NCI-H1436 (cell line): ENCODE data around the gene KREMEN1.

Source experiments
- DNase-seq: peaks from one replicate; lab custom pipeline; 2025; lab: John Stamatoyannopoulos, UW

KREMEN1 gene

DNA sequence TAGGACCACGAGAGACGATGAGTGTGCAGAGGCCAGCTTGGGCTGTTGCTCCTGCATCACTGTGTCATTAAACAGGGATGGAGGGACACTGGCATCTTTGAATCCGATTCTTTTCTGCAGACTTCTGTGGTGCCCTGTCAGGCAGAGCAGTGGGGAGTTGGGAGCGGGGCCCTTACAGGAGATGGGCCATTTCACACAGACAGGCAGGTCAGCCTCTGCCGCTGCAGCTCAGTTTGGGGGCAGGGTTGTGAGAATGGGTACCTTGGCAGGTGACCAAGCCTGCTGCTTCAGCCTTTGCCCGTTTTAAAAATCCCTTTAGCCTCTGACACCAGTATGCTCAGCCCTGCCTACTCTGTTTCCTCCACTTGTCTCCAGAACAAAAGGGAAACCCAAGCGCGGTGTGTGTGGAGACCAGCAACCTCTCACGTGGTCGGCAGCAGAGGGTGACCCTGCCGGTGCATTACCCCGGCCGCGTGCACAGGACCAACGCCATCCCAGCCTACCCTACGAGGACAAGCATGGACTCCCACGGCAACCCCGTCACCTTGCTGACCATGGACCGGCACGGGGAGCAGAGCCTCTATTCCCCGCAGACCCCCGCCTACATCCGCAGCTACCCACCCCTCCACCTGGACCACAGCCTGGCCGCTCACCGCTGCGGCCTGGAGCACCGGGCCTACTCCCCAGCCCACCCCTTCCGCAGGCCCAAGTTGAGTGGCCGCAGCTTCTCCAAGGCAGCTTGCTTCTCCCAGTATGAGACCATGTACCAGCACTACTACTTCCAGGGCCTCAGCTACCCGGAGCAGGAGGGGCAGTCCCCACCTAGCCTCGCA lies 23.8 kb upstream of the KREMEN1 start:
- DNase-seq = no peak

DNA sequence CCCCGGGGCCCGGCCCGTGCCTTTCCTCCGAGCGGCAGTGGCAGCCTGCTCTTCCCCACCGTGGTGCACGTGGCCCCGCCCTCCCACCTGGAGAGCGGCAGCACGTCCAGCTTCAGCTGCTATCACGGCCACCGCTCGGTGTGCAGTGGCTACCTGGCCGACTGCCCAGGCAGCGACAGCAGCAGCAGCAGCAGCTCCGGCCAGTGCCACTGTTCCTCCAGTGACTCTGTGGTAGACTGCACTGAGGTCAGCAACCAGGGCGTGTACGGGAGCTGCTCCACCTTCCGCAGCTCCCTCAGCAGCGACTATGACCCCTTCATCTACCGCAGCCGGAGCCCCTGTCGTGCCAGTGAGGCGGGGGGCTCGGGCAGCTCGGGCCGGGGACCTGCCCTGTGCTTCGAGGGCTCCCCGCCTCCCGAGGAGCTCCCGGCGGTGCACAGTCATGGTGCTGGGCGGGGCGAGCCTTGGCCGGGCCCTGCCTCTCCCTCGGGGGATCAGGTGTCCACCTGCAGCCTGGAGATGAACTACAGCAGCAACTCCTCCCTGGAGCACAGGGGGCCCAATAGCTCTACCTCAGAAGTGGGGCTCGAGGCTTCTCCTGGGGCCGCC lies 23.1 kb upstream of the KREMEN1 start:
- no peak for DNase-seq

DNA sequence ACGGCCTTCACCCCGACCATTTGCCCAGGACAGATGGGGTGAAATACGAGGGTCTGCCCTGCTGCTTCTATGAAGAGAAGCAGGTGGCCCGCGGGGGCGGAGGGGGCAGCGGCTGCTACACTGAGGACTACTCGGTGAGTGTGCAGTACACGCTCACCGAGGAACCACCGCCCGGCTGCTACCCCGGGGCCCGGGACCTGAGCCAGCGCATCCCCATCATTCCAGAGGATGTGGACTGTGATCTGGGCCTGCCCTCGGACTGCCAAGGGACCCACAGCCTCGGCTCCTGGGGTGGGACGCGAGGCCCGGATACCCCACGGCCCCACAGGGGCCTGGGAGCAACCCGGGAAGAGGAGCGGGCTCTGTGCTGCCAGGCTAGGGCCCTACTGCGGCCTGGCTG lies 22.4 kb upstream of the KREMEN1 start:
- no peak for DNase-seq

DNA sequence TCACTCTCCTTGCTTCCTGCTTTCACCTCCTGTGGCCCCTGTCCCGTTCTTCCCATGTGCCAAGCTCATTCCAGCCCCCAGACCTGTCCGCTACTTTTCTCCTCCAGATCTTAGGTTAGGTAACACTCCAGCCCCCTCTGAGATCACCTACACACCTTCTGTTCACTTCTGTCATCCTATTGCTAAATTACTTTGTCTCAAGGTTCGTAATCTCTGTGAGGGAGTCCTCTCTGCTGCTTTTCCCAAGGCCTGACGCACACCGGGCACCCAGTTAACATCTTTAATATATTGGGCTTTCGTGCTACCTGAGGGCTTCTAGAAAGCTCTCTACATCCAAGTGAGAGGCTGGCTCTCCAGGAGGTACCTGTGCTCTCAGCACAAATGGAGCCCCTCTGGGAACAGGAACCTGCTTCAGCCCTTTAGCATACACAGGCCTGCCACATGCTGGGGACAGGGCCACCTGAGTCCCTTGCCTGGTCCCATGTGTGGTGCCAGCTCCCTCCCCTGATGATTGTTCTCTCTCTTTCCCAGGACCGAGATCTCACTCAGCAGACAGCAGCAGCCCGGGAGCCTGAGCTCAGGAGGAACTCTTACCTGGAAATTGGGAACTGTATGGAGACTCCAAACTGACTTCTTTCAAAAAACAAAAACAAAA lies 19.7 kb upstream of the KREMEN1 start:
- DNase-seq = no peak

DNA sequence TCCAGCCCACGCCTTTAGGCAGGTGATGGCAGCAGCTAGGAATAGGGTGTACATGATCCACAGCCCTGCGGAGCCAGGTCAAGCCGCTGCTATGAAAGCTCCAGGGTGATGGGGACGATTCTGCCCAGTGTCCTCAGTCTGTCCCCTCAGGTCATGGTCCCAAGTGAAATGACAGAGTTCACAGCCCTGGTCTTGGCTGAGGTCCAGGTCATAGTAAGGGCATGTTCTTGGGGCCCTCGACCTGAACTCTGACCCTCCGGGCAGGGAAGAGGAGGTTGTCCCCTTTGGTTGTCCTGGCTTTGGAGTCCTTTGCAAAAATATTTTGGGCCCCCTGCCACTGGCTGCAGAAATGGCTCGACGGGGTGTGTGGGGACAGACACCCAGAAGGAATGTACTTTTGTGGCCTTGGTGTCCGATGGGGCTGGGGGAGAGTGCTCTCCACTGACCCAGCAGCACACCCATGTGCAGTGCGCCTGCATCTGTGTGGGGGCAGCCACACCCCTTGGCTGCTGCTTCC lies 18.5 kb upstream of the KREMEN1 start:
- no peak for DNase-seq

DNA sequence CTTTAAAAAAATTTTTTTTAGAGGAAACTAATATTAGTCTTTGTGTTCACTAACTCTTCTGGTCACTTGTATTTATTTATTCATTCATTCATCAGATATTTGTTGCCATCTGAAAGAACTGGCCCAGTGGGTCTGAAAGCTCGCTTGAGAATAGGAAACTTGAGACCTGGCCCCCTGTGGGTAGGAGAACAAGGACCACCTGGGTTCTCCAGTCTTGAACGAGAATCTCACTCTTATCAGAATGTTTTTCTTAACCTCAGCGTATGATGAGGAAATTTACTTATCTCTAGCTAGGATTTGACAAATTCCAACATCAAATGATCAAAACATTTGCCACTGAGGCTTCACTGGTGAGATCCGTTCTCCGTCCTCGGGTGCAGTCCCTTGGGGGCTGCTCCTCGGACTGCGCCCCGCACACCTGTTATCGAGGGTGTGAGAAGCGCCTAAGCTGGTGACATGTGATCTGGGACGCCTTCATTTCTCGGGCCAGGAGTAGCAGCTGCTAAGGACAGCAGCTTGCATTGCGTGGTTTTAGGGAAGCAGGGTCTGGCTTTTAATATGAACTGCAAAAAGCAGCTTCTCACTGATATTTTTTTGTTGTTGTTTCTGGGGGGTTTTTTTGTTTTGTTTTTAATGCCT lies 17.5 kb upstream of the KREMEN1 start:
- no peak for DNase-seq

DNA sequence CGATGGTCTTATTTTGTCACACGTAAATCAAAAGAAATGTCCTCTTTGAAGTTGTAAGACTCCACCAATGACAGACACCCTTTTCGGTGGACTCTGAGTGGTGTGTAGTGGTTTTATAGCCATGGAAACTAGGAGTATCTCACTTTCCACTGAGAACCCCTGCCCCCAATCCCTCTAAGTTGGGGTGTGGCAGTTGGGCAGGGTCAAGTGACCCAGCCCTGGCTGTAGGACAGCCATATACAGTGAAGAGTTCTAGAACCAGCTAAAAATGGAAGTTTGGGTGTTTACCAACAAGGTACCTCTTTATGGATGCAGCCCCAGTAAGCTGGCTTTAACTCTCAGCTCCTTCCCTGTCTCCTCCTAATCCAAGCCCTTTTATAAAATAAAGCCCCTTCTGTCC lies 16.4 kb upstream of the KREMEN1 start:
- no peak for DNase-seq

DNA sequence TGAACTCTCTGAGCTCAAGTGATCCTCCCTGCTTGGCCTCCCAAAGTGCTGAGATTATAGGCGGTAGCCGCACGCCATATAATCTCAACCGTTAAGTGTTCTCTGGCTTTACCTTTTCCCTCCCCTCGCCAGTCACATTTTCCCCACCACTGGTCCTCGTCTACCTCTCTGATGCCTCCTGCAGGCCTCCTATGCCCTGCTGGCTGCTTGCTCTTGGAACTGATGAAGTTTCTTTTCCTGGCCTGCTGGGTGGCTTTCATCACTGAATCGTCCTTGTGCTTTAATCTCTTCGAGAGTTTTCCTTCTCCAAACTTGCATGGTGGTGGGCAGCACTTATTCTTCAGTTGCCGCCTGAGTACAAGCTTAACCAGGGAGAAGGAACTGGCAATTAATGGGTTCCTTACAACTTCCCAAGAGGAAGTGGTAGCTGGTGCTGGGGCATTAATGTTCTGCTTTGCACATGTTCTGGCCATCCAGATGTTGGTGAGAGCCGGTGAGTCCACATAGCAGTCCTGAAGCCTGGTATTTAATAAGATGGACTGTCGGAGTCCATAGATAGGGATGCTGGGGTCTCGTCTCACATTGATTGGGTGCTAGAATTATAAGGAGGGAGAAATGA lies 12.5 kb upstream of the KREMEN1 start:
- DNase-seq = no peak

DNA sequence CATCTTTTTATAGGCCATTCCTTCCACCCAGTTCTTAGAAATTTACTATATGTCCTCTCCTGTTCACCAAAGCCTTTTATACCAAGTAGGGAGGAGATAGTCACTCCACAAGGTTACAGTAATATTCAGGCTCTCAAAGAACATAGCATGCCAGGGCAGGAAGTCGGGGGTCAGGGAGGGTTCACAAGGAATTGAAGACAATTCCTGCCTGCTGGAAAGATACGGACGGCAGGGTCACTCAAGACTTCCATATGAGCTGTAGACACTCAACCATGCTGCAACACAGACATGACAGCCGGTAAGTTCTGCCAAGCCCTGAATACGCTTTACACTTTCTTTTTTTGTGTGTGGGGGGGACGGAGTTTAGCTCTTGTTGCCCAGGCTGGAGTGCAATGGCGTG lies 11.9 kb upstream of the KREMEN1 start:
- DNase-seq = no peak

DNA sequence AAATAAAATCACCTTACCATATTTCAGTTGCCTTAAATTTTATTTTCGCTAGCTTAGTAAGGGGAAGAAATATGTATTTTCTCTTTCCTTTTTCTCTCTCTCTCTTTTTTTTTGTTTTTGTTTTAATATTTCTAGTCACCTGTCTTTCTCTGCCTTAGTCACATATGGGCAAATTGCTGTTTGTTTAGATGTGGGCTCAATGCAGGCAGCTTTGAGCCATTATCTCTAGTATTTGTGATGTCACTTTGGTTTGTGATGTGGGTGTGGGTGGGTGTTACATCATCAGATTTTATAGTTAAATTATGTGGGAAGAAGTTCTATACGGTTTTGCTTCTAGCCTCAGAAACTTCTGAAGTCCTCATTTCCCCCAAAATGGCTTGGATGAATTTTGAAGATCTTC lies 11.1 kb upstream of the KREMEN1 start, which contains the start of gene C22orf31:
C22orf31 (minus strand) TSS at position 59 of the 400 bp plus-strand sequence; CDS start at position 20, 39 bp downstream.
- DNase-seq = no peak

DNA sequence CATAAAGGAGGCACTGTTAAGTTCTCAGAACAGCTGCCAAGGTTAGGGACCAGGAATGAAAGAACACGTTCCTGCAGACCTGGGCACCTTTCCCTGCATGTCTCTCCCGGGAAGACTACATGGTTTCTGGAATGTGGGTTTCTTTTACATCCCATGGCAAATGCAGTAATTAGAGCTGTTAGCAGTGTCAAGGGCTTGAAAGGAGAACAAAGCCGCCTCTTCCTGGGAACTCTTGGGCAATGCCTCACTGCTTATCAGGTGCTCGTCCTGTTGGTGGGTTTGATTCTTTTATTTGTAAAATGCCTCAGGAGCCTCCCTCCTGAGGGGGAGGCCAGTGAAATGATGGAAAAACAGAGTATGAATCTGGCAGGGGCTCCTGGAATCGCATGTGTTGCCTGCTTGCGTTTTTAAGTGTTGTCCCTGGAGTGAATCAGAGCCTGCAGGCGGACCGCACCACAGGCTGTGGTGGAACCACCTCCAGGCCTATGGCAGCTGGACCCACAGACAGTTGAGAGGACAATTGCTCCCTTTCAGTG lies 10.5 kb upstream of the KREMEN1 start:
- DNase-seq = no peak

DNA sequence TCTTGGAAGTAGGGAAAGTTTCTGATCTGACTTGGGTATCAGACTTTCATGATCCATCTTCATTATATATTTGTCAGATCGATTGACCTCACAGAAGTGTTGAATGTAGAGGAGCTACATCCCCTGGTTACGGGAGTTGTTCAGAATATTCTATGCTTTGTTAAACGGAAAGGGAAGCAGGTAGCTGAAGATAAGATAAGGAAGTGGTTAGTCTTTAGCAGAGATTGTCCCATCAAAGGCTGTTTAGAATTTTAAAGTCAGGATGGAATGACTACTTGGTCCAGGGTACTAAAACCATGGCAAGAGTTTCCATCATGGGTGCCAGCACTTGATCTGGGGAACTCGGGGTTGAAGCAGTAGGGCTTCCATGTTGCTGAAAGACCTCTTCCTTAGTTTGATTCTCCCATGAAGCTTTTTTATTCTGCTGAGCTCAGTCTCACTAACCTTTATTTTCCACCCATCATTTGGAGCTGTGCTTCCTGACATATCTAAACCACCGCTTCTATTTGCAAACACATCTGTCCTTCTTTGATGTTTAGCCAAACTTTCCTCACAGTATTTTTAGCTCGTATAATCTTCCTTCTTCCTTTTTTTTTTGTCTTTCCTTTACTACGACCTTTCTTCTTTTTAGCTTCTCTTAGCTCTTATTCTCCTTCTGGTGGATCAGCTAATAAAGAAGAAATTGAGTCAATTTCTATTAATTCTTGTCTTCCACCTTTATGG lies 7.2 kb upstream of the KREMEN1 start:
- no peak for DNase-seq

DNA sequence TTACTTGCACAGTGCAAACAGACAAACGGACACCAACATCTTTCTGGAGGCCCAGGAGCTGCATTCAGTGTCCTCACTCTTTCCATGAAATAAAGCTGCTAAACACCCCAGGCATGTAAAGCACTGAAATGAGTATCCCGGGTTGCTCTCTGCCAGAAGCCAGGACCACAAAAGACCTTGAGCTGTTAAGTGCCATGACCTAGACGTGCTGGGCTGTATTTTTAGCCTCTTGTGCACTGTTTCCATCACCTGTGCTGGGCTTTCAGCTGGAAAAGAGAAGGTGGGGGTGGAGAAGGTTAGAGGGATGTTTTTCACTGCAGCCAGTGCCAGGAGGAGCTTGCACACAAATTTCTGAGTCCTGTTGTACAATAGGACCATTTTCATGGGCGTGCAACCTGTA lies 3.4 kb upstream of the KREMEN1 start:
- DNase-seq = no peak

DNA sequence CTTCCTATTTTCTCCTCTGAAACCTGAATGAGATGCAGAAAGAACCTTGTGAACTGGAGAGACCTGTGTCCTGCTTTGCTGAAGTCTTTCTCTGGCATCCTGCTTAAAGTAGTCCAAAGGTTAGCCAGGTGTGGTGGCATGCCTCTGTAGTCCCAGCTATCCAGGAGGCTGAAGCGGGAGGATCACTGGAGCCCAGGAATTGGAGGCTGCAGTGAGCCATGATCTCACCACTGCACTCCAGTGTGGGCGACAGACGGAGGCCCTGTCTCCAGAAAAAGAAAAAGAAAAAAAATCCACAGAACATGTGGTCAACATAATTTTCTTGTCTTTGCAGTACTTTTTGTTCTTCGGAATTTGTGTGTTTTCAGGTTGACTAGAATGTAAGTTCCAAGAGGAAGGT lies 2.3 kb upstream of the KREMEN1 start:
- no peak for DNase-seq

DNA sequence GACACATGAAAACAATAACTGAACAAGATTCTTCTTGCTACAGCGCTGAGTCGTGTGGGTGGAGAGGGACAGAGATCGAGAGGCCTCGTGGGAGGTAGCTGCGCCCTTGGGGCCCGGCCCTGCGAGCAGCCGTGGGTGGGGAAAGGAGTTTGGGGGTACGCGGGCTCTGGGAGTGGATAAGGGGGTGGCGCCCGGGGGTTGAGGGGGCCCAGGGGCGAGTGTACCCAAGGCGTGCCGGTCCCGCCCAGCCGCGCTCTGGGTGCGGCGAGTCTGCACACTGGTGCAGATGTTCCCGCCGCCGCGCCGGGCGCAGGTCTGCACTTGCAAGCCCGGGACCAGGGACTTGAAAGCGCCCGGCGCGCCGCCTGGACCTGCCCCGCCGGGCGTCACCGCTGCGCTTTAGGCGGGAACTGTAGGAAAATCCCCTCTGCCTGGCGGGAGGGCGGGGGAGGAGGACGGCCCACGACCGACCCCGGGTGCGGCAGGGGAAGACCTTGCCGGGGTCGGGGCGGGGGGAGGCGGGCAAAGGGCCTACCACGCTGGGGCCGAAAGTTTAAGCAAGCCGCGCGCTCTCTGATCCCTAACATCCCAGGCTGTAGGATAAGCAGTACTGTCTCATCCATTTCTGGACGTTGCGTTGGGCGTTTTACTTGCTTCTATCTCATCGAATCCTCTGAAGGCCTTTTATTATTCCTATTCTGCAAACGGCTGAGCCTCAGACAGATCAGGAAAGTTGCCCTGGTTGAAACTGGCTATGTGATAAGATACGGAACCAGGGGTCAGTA lies 1.4 kb upstream of the KREMEN1 start:
- peak; percentile 54 for DNase-seq

DNA sequence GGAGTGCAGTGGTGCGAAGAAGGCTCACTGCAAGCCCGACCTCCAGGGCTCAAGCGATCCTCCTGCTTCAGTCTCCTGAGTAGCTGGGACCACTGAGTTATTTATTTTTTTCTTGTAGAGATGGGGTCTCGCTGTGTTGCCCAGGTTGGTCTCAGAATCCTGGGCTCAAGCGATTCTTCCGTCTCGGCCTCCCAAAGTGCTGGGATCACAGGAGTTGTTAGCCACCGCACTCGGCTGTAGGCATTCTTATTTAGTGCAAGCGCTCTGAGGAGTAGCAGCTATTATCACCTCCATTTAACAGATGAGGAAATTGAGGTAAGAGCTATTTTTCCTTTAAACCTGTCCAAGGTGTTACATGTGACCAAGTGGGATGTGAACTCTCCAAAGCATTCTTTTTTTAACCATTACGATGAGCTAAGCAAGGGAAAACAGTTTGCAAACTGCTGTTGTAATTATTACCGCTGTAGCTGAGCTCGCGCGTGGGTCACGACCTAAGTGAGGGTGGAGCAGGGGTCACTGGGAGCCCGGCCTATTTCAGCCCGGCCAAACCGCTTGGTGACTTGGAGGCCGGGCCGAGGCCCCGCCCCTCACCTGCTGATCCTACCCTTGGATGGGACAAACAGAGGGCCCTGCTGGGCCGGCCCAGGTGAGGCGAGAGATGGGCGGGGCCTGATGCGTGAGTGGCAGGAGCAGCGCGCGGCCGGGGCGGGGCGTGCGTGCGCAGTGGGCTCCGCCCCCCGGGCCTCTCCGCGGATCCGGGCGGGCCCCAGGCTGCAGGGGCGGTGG lies 449 bp upstream of the KREMEN1 start:
- DNase-seq = peak; percentile 90

DNA sequence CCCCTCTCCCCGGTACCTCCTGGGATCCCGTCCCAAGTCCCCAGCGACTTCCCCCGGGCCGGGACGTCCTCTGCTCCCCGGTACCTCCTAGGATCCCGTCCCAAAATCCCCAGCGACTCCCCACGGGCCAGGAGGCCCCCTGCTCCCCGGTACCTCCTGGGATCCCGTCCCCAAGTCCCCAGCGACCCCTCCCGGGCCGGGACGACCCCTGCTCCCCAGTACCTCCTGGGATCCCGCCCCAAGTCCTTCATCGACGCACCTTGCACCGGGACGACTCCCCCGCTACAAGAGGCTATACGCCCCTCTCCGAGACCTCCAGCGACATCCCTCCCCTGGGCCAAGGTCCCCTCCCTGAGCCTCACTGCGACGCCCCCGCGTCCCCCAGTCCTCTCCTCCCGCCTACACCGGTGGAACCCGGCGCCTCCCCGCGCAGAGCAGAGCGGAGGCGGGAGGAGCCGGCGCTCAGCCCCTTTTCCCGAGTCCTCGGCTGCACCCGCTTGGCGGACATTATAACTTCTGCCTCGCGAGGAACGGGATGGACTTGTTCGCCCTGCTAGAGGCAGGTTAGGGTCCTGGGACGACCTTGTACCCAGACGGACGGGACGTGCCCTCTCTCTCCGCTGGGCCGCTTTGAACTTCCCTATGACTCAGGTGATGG lies 912 bp downstream of the KREMEN1 start:
- no peak for DNase-seq

DNA sequence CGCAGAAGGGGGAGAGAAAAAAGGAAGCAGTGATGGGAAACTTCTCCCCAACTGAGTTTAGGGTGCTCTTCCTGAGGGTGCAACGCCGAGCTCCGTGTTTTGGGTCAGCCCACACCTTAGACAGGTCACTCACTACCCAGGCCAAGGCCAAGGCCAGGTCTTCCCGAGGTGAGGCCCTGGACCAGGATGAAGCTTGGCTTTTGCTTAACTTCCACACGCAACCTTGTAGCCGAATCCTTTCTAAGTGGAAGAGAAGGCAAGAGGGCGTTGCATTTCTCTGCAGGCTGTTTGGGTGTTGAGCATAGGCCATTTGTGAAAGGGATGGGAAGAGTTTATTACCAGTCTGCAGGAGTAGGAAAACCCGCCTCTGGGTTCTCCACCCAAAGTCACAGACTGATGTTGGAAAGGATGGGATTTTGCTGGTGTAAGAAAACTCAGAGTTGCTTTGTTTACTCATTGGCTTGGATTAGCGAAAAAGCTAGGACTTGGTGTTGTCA lies 1.5 kb downstream of the KREMEN1 start:
- no peak for DNase-seq
